OCI-LY1 (cell line): ENCODE measurements around the gene COLEC12.

ENCODE experiments used
- H2AFZ ChIP-seq: fragments of 200-600 bp; sonication (generic), shearing (Covaris generic); 2 replicates; pipeline ENCODE4 v1.6.0; 2014; ENCODE audit warnings: antibody characterized with exemption, mild to moderate bottlenecking, low read length
- H3F3A ChIP-seq: fragments of 200-600 bp; sonication (generic), shearing (Covaris generic); 2 replicates; pipeline ENCODE4 v1.6.0; 2014; ENCODE audit warnings: mild to moderate bottlenecking, antibody characterized with exemption, low read length, moderate library complexity; ENCODE audit not compliant: insufficient read depth
- H3K27ac ChIP-seq: fragments of 200-600 bp; sonication (generic); 2 replicates; pipeline ENCODE4 v1.5.1; 2014; ENCODE audit warnings: low read length, mixed run types, mild to moderate bottlenecking, low read depth; ENCODE audit not compliant: poor library complexity, severe bottlenecking
- H3K27me3 ChIP-seq: fragments of 200-600 bp; sonication (generic); 2 replicates; pipeline ENCODE4 v1.6.0; 2014; ENCODE audit warnings: antibody characterized with exemption, mild to moderate bottlenecking, low read length, moderate library complexity; ENCODE audit not compliant: insufficient read depth
- H3K36me3 ChIP-seq: fragments of 200-600 bp; sonication (generic); 2 replicates; pipeline ENCODE4 v1.6.1; 2014; ENCODE audit warnings: mild to moderate bottlenecking, antibody characterized with exemption, low read length, moderate library complexity, mixed read lengths; ENCODE audit not compliant: insufficient read depth
- H3K4me1 ChIP-seq: fragments of 200-600 bp; sonication (generic); 2 replicates; pipeline ENCODE4 v1.5.1; 2014; ENCODE audit warnings: mild to moderate bottlenecking, low read length, moderate library complexity; ENCODE audit not compliant: insufficient read depth, severe bottlenecking
- H3K4me2 ChIP-seq: fragments of 200-600 bp; sonication (generic), shearing (Covaris generic); 2 replicates; pipeline ENCODE4 v1.6.1; 2014; ENCODE audit warnings: low read length
- H3K4me3 ChIP-seq: fragments of 200-600 bp; sonication (generic); 2 replicates; pipeline ENCODE4 v1.5.1; 2014; ENCODE audit warnings: low read length, low read depth, mild to moderate bottlenecking, mixed read lengths; ENCODE audit not compliant: poor library complexity, severe bottlenecking
- H3K79me2 ChIP-seq: fragments of 200-600 bp; shearing (Covaris generic); 2 replicates; pipeline ENCODE4 v1.6.1; 2016; ENCODE audit warnings: mixed run types, low read length, mixed read lengths; ENCODE audit not compliant: insufficient read depth
- H3K9ac ChIP-seq: fragments of 200-600 bp; sonication (generic), shearing (Covaris generic); 2 replicates; pipeline ENCODE4 v1.6.1; 2014; ENCODE audit warnings: mild to moderate bottlenecking, low read length, mixed read lengths
- H3K9me2 ChIP-seq: fragments of 200-600 bp; sonication (generic), shearing (Covaris generic); 2 replicates; pipeline ENCODE4 v1.6.1; 2014; ENCODE audit warnings: low read depth, mild to moderate bottlenecking, low read length, mixed read lengths
- H3K9me3 ChIP-seq: fragments of 200-600 bp; shearing (Covaris generic); 2 replicates; pipeline ENCODE4 v1.6.1; 2014; ENCODE audit warnings: low read length, mixed read lengths
- H4K20me1 ChIP-seq: fragments of 200-600 bp; sonication (generic), shearing (Covaris generic); 2 replicates; pipeline ENCODE4 v1.6.0; 2016; ENCODE audit warnings: mild to moderate bottlenecking, low read length; ENCODE audit not compliant: insufficient read depth
- CTCF ChIP-seq: fragments of 200-600 bp; sonication (generic), shearing (Covaris generic); IDR thresholded peaks from 2 replicates; pipeline ENCODE4 v1.5.1; 2017; ENCODE audit warnings: mild to moderate bottlenecking, antibody characterized with exemption, low read length, moderate library complexity, mixed read lengths
- EZH2 ChIP-seq: fragments of 200-600 bp; sonication (generic), shearing (Covaris generic); IDR thresholded peaks from 2 replicates; pipeline ENCODE4 v1.8.0; 2017; ENCODE audit warnings: borderline replicate concordance, mixed run types, mild to moderate bottlenecking, antibody characterized with exemption, low read length, moderate library complexity, mixed read lengths

Gene COLEC12

GRCh38 chr18:321865-322467, 178.5 kb downstream of the COLEC12 start:
- H3F3A ChIP-seq = no peaks in the 10 kb centered on the region

GRCh38 chr18:320155-320554, 180.3 kb downstream of the COLEC12 start:
- TF ChIP-seq CTCF (no peak), EZH2 (no peak)
- H3K9me2 ChIP-seq = no peaks in the 10 kb centered on the region
- no peaks in the 10 kb centered on the region for H3K79me2 ChIP-seq
- no peak overlapping the region for H3K4me3 ChIP-seq
- no peaks in the 10 kb centered on the region for H3F3A ChIP-seq
- no peaks in the 10 kb centered on the region for H3K9me3 ChIP-seq
- no peaks in the 10 kb centered on the region for H3K27me3 ChIP-seq
- H3K4me2 ChIP-seq = no peak overlapping the region
- no peak overlapping the region for H3K9ac ChIP-seq
- H3K27ac ChIP-seq = no peak overlapping the region
- no peaks in the 10 kb centered on the region for H4K20me1 ChIP-seq
- no peaks in the 10 kb centered on the region for H3K36me3 ChIP-seq
- H3K4me1 ChIP-seq = no peaks in the 10 kb centered on the region
- no peak overlapping the region for H2AFZ ChIP-seq

More at GRCh38 chr18:321865-322467, 178.5 kb downstream of the COLEC12 start:
- Histone ChIP-seq H2AFZ (no peak overlapping the region), H3K9me2 (no peaks in the 10 kb centered on the region), H3K79me2 (no peaks in the 10 kb centered on the region), H3K9ac (no peak overlapping the region), H3K27me3 (no peaks in the 10 kb centered on the region), H3K9me3 (no peaks in the 10 kb centered on the region), H3K4me2 (no peak overlapping the region), H3K36me3 (no peaks in the 10 kb centered on the region), H4K20me1 (no peaks in the 10 kb centered on the region), H3K4me1 (no peaks in the 10 kb centered on the region), H3K27ac (no peak overlapping the region), H3K4me3 (no peak overlapping the region)
- TF ChIP-seq CTCF = no peak

- Histone ChIP-seq H3K9me3 (no peaks in the 10 kb centered on the region), H3K4me2 (no peak overlapping the region), H2AFZ (no peak overlapping the region), H3K36me3 (no peaks in the 10 kb centered on the region), H3K27ac (no peak overlapping the region), H3K27me3 (no peaks in the 10 kb centered on the region), H3K9me2 (no peaks in the 10 kb centered on the region), H3K4me3 (no peak overlapping the region), H3F3A (no peaks in the 10 kb centered on the region), H4K20me1 (no peaks in the 10 kb centered on the region), H3K4me1 (no peaks in the 10 kb centered on the region), H3K9ac (no peak overlapping the region), H3K79me2 (no peaks in the 10 kb centered on the region)
- TF ChIP-seq CTCF (no peak), EZH2 (no peak)
Measured at GRCh38 chr18:319720-320119, 180.8 kb downstream of the COLEC12 start.
